T-cell (primary cell): ENCODE results near the gene ZNF628. TPM values are rescaled to one million over a fixed set of nuclear protein-coding genes. Genes with fewer than 3 reads are reported as not detected.
A peak's percentile ranks its signal among the peaks of the same experiment; 100 is the strongest.

Experiments
- ATAC-seq, 4 experiments: fragments of 200-7000 bp in 3 of 4; fragments of 150-1000 bp in 1 of 4; cut with Tn5 transposase; replicated peaks in 1 of 4; 1 replicate in 3 of 4; 2 replicates in 1 of 4; pipeline ENCODE4 v1.10.0; 2021; ENCODE audit warnings: moderate library complexity in 3 of 4, mild to moderate bottlenecking in 2 of 4, moderate number of reproducible peaks in 1 of 4
- CTCF ChIA-PET, 2 donors: fragments of 300-600 bp; sonication (Branson Sonifier 250); formaldehyde crosslinking; loops; one replicate each; lab custom pipeline; 2022; ENCODE audit warnings: antibody characterized with exemption in 2 of 2; lab: Charles Lee
- POLR2A ChIA-PET, 2 donors: fragments of 300-600 bp; sonication (Branson Sonifier 250); formaldehyde crosslinking; loops; one replicate each; lab custom pipeline; 2022; ENCODE audit warnings: antibody characterized with exemption in 2 of 2; lab: Charles Lee
- DNase-seq, 35 experiments: peaks; one replicate each; pipeline versions ENCODE4 v3.0.0 to v3.0.0-alpha.2; 2013 to 2023
- H3K27ac ChIP-seq: one replicate; pipeline ENCODE4 v1.5.1; 2013; ENCODE audit warnings: low read length
- H3K27me3 ChIP-seq, 2 experiments: replicated peaks in 1 of 2; 1 replicate in 1 of 2; 2 replicates in 1 of 2; pipeline versions ENCODE4 v1.6.1 to v1.7.0; 2013; ENCODE audit warnings: low read length in 1 of 2, mixed read lengths in 1 of 2; ENCODE audit not compliant: control insufficient read depth in 2 of 2, insufficient read depth in 2 of 2; ENCODE audit errors: extremely low read depth in 1 of 2
- H3K36me3 ChIP-seq, 2 donors: 1 replicate in 1 of 2; 2 replicates in 1 of 2; pipeline versions ENCODE4 v1.6.1 to v1.7.0; 2013; ENCODE audit warnings: low read length in 1 of 2; ENCODE audit not compliant: control insufficient read depth in 2 of 2, insufficient read depth in 1 of 2; ENCODE audit errors: extremely low read depth in 1 of 2
- H3K4me1 ChIP-seq, 2 experiments: 1 replicate in 1 of 2; 2 replicates in 1 of 2; pipeline versions ENCODE4 v1.6.1 to v1.7.0; 2013; ENCODE audit warnings: low read length in 2 of 2, mixed read lengths in 1 of 2; ENCODE audit not compliant: insufficient read depth in 2 of 2, control insufficient read depth in 1 of 2; ENCODE audit errors: extremely low read depth in 1 of 2
- H3K4me3 ChIP-seq, 2 donors: 1 replicate in 1 of 2; 2 replicates in 1 of 2; pipeline versions ENCODE4 v1.5.1 to v1.7.0; 2013; ENCODE audit warnings: mild to moderate bottlenecking in 2 of 2, low read length in 1 of 2, moderate library complexity in 1 of 2; ENCODE audit not compliant: control insufficient read depth in 1 of 2; ENCODE audit errors: extremely low read depth in 1 of 2
- H3K9me3 ChIP-seq: 2 replicates; pipeline ENCODE4 v1.7.0; 2013
- H3K27ac Mint-ChIP-seq, 2 donors: one replicate each; pipeline ENCODE4 v1.8.0; 2020 to 2021; ENCODE audit warnings: mild to moderate bottlenecking in 2 of 2, mixed read lengths in 2 of 2
- H3K27me3 Mint-ChIP-seq, 2 donors: one replicate each; pipeline ENCODE4 v1.8.0; 2021 to 2022; ENCODE audit warnings: mixed read lengths in 2 of 2
- H3K36me3 Mint-ChIP-seq: one replicate; pipeline ENCODE4 v1.8.0; 2021; ENCODE audit warnings: mixed read lengths
- H3K4me1 Mint-ChIP-seq, 3 donors: one replicate each; pipeline ENCODE4 v1.8.0; 2020 to 2022; ENCODE audit warnings: mixed read lengths in 3 of 3, mild to moderate bottlenecking in 1 of 3
- H3K4me3 Mint-ChIP-seq, 3 donors: one replicate each; pipeline ENCODE4 v1.8.0; 2020 to 2022; ENCODE audit warnings: mild to moderate bottlenecking in 3 of 3, mixed read lengths in 3 of 3, moderate library complexity in 3 of 3
- H3K9me3 Mint-ChIP-seq, 3 donors: one replicate each; pipeline ENCODE4 v1.8.0; 2020 to 2022; ENCODE audit warnings: mixed read lengths in 3 of 3
- WGBS: methylation state at CpG from one replicate; pipeline ENCODE4 v1.1.5; 2013; ENCODE audit warnings: missing lambda C conversion rate; ENCODE audit not compliant: insufficient coverage; 5-methylcytosine and 5-hydroxymethylcytosine counted together
- total RNA-seq, 35 experiments: library from RNA in 6 of 35; stranded (reverse) in 6 of 35; fragments of 120-200 nt in 1 of 35; gene quantifications; one replicate each; pipeline versions ENCODE4 v1.2.1 to v1.2.4 and lab custom pipeline; 2013 to 2026

ZNF628 gene
- total RNA-seq, 5 donors from 2014 or later (not counting 1 experiment from before 2014, with no cell fraction given) = 14.2 to 24.1 (median 16.2) TPM

- peaks cover 8% of the 10 kb centered on the region for H3K36me3 Mint-ChIP-seq
- CTCF ChIA-PET = interaction anchor here in 1 of 2 donors (0.6 kb wide), 1 partner anchor 1032 kb away, joined by 3 read pairs; no protein-coding TSS in a partner anchor
- Histone ChIP-seq H3K27me3 (peaks cover 0 to 10% of the 10 kb centered on the region in 2 experiments), H3K4me3 (no peak overlapping the region), H3K27ac (no peak overlapping the region), H3K4me1 (peaks cover 9 to 40% of the 10 kb centered on the region in 2 experiments), H3K9me3 (no peaks in the 10 kb centered on the region), H3K36me3 (peaks cover 8 to 11% of the 10 kb centered on the region in 2 donors)
- H3K9me3 Mint-ChIP-seq = no peaks in the 10 kb centered on the region
- POLR2A ChIA-PET = interaction anchor here in 1 of 2 donors (0.6 to 0.7 kb wide), 2 partner anchors 17 to 1032 kb away, joined by 3 read pairs; no protein-coding TSS in a partner anchor
- H3K27ac Mint-ChIP-seq = no peak overlapping the region
- WGBS = 70% methylated on average over 9 of the region's 15 CpGs
- DNase-seq (no peak), ATAC-seq (no peak)
- peak overlapping the region in 2 of 3 donors; percentile 25 to 82 for H3K4me3 Mint-ChIP-seq
- peaks cover 26 to 38% (median 31%) of the 10 kb centered on the region in 3 donors for H3K4me1 Mint-ChIP-seq
- no peaks in the 10 kb centered on the region for H3K27me3 Mint-ChIP-seq
These were observed 3.2 kb downstream of the ZNF628 start for GRCh38 chr19:55479451-55480230.

DNA sequence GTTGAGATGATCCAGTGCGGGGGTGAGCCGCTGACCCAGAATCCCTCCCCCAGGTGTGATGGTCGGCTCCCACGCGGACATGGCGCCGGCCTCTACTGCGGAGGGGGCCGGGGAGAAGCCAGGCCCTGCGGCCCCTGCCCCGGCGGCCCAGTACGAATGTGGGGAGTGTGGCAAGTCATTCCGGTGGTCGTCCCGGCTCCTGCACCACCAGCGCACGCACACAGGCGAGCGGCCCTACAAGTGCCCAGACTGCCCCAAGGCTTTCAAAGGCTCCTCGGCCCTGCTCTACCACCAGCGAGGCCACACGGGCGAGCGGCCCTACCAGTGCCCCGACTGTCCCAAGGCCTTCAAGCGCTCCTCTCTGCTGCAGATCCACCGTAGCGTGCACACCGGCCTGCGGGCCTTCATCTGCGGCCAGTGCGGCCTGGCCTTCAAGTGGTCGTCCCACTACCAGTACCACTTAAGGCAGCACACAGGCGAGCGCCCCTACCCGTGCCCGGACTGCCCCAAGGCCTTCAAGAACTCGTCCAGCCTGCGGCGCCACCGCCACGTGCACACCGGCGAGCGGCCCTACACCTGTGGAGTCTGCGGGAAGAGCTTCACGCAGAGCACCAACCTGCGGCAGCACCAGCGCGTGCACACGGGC is 4.9 kb downstream of the ZNF628 start:
- no peaks in the 10 kb centered on the region for H3K9me3 ChIP-seq
- 97% methylated on average over 52 of the region's 52 CpGs for WGBS
- no peak overlapping the region for H3K27ac Mint-ChIP-seq
- no peak overlapping the region for H3K27ac ChIP-seq
- CTCF ChIA-PET = no interaction called here
- peaks cover 7 to 46% of the 10 kb centered on the region in 2 experiments for H3K4me1 ChIP-seq
- no peak for DNase-seq
- peaks cover 8% of the 10 kb centered on the region for H3K36me3 Mint-ChIP-seq
- H3K4me3 ChIP-seq = no peak overlapping the region
- H3K36me3 ChIP-seq = peaks cover 8 to 11% of the 10 kb centered on the region in 2 donors
- H3K9me3 Mint-ChIP-seq = no peaks in the 10 kb centered on the region
- H3K4me3 Mint-ChIP-seq = no peak overlapping the region
- H3K27me3 Mint-ChIP-seq = no peaks in the 10 kb centered on the region
- ATAC-seq = no peak
- POLR2A ChIA-PET = interaction anchor here in 1 of 2 donors (0.5 to 0.7 kb wide), 2 partner anchors 29 to 263 kb away, joined by 3 to 11 read pairs; no protein-coding TSS in a partner anchor
- peaks cover 0 to 16% of the 10 kb centered on the region in 2 experiments for H3K27me3 ChIP-seq
- H3K4me1 Mint-ChIP-seq = peaks cover 29 to 40% (median 37%) of the 10 kb centered on the region in 3 donors

DNA sequence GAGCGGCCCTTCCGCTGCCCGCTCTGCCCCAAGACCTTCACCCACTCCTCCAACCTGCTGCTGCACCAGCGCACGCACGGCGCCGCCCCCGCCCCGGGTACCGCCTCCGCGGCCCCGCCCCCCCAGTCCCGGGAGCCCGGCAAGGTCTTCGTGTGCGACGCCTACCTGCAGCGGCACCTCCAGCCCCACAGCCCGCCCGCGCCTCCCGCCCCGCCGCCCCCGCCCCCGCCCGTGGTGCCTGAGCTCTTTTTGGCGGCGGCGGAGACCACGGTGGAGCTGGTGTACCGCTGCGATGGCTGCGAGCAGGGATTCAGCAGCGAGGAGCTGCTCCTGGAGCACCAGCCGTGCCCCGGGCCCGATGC is 5.4 kb downstream of the ZNF628 start:
- ChIA-PET POLR2A (interaction anchor here in 1 of 2 donors (0.5 to 0.7 kb wide), 2 partner anchors 29 to 263 kb away, joined by 3 to 11 read pairs; no protein-coding TSS in a partner anchor), CTCF (interaction anchor here in 1 of 2 donors (0.5 kb wide), 1 partner anchor 335 kb away, joined by 3 read pairs; no protein-coding TSS in a partner anchor)
- peaks cover 8 to 11% of the 10 kb centered on the region in 2 donors for H3K36me3 ChIP-seq
- H3K27me3 Mint-ChIP-seq = no peaks in the 10 kb centered on the region
- H3K9me3 Mint-ChIP-seq = no peaks in the 10 kb centered on the region
- 99% methylated on average over 11 of the region's 40 CpGs for WGBS
- no peak overlapping the region for H3K4me3 Mint-ChIP-seq
- H3K27ac ChIP-seq = no peak overlapping the region
- H3K36me3 Mint-ChIP-seq = peaks cover 8% of the 10 kb centered on the region
- no peaks in the 10 kb centered on the region for H3K9me3 ChIP-seq
- H3K4me3 ChIP-seq = no peak overlapping the region
- H3K27me3 ChIP-seq = peaks cover 0 to 16% of the 10 kb centered on the region in 2 experiments
- no peak for ATAC-seq
- H3K4me1 Mint-ChIP-seq = peaks cover 29 to 40% (median 37%) of the 10 kb centered on the region in 3 donors
- peaks cover 7 to 46% of the 10 kb centered on the region in 2 experiments for H3K4me1 ChIP-seq
- no peak overlapping the region for H3K27ac Mint-ChIP-seq
- no peak for DNase-seq

- H3K4me1 ChIP-seq = peaks cover 7 to 40% of the 10 kb centered on the region in 2 experiments
- CTCF ChIA-PET = interaction anchor here in 1 of 2 donors (0.5 kb wide), 1 partner anchor 335 kb away, joined by 3 read pairs; no protein-coding TSS in a partner anchor
- H3K9me3 ChIP-seq = no peaks in the 10 kb centered on the region
- POLR2A ChIA-PET = interaction anchor here in 1 of 2 donors (0.7 kb wide), 1 partner anchor 28 kb away, joined by 3 read pairs; no protein-coding TSS in a partner anchor
- Mint-ChIP-seq H3K36me3 (peaks cover 8% of the 10 kb centered on the region), H3K27ac (no peak overlapping the region), H3K9me3 (no peaks in the 10 kb centered on the region), H3K4me1 (peaks cover 27 to 37% (median 37%) of the 10 kb centered on the region in 3 donors), H3K4me3 (peak overlapping the region in 1 of 3 donors; percentile 25), H3K27me3 (no peaks in the 10 kb centered on the region)
- no peak for DNase-seq
- H3K27me3 ChIP-seq = peaks cover 0 to 16% of the 10 kb centered on the region in 2 experiments
- no peak overlapping the region for H3K4me3 ChIP-seq
- WGBS = 97% methylated on average over 67 of the region's 83 CpGs
- ATAC-seq = no peak
- H3K27ac ChIP-seq = no peak overlapping the region
- peaks cover 8 to 11% of the 10 kb centered on the region in 2 donors for H3K36me3 ChIP-seq
These were observed 5.9 kb downstream of the ZNF628 start for GRCh38 chr19:55482156-55482961.

DNA sequence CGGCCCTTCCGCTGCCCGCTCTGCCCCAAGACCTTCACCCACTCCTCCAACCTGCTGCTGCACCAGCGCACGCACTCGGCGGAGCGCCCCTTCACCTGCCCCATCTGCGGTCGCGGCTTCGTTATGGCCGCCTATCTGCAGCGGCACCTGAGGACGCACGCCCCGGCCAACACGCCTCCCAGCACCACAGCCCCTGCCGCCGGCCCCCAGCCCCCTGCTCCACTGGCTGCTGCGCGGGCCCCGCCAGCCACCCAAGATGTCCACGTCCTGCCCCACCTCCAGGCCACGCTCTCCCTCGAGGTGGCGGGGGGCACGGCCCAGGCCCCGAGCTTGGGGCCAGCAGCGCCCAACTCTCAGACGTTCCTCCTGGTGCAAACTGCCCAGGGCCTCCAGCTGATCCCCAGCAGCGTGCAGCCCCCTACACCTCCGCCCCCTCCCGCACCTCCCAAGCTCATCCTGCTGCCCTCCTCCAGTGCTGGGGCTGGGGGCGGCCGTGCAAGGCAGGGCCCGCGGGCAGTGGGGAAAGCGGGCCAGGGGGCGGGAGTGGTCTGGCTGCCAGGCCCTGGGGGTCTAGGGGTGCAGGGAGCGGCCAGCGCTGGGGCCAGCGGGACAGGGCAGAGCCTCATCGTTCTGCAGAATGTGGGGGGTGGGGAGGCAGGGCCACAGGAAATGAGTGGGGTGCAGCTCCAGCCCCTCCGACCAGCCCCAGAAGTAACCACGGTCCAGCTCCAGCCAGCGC is 6.7 kb downstream of the ZNF628 start:
- Mint-ChIP-seq H3K9me3 (no peaks in the 10 kb centered on the region), H3K27me3 (no peaks in the 10 kb centered on the region), H3K4me1 (peaks cover 21 to 31% (median 31%) of the 10 kb centered on the region in 3 donors), H3K27ac (no peak overlapping the region), H3K4me3 (peak overlapping the region in 1 of 3 donors; percentile 25), H3K36me3 (peaks cover 5% of the 10 kb centered on the region)
- no peak for DNase-seq
- Histone ChIP-seq H3K27me3 (peaks cover 0 to 16% of the 10 kb centered on the region in 2 experiments), H3K4me1 (peaks cover 7 to 32% of the 10 kb centered on the region in 2 experiments), H3K9me3 (no peaks in the 10 kb centered on the region), H3K36me3 (peaks cover 8 to 11% of the 10 kb centered on the region in 2 donors), H3K27ac (no peak overlapping the region), H3K4me3 (no peak overlapping the region)
- 98% methylated on average over 37 of the region's 47 CpGs for WGBS
- ATAC-seq = no peak
- ChIA-PET CTCF (no interaction called here), POLR2A (no interaction called here)
